ENCODE data around the gene AMH.
"Not testable (repeated sequence)": the region's sequence is repeated elsewhere in the genome, so short reads cannot be mapped to it uniquely, and the experiment has no call there.

AMH gene

GRCh38 chr19:2249010-2249866 is at the start of gene AMH:
TSS of gene AMH (plus strand) at chr19:2249323. CDS start at chr19:2249333, 10 bp downstream.
- DNase-seq: no peak

DNA sequence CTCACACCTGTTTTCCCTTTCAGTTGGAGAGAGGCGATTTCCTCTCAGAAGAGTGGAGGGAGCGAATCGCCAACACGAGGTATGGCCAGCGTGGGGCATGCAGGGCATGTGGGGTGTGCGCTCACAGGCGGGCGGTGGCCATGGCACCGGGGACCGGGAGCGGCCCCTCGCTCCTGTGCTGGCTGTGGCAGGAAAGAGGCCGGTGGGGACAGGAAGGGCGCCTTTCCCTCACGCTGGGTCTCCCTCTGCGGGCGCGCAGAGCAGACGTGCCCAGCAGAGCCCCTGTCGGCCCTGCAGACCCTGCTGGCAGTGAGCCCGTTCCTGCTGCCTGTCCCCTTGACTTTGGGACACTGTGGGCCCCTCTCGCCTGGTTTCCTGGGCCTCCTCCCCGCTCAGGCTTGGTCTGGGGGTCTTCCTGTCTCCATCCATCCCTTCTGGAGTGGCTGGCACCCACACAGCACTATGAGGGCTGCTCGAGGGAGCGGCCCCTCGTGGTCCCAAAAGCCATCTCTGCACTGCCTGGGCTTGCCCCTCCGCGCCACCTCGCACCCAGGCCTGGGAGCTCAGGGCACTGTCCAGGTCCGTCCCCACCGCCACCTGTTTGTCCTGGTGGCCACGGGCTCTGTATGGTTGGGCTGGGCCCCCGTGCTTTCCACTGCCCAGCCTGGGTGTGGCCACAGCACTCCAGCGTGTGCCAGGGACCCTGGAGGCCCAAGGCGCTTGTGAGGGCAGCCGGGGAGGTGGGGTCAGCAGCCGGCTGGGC is 49.1 kb upstream of the AMH start:
- no peak for DNase-seq

DNA sequence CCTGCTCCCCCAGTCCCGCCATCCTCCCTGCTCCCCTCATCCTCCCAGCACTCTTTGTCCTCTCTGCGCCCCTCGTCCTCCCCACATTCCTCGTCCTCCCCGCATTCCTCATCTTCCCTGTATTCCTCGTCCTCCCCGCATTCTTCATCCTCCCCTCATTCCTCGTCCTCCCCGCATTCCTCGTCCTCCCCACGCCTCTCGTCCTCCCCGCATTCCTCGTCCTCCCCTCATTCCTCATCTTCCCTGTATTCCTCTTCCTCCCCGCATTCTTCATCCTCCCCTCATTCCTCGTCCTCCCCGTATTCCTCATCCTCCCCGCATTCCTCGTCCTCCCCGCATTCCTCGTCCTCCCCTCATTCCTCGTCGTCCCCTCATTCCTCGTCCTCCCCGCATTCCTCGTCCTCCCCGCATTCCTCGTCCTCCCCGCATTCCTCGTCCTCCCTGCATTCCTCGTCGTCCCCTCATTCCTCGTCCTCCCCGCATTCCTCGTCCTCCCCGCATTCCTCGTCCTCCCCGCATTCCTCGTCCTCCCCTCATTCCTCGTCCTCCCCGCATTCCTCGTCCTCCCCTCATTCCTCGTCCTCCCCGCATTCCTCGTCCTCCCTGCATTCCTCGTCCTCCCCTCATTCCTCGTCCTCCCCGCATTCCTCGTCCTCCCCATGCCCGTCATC is 48.4 kb upstream of the AMH start:
- not testable (repeated sequence) for DNase-seq

GRCh38 chr19:2201473-2202148 is 47.5 kb upstream of the AMH start:
- no peak for DNase-seq

DNA sequence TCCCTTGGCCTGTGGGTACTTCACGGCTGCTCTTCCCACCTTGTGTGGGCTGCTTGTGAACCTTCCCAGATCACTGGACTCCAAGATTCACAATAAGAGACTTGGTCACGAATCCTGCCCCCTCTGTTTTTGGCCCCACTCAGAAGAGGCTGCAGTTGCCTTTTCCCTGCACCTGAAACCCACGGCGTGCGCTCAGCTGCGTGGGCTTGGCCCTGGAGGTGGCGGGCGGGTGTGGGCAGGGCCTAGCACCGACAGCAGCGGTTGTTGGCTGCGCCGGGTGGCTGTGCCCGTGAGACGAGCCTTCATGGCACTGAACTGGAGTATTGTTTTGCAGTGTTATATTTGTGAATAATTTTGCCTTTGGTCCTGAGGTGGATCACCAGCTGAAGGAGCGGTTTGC is 46.8 kb upstream of the AMH start:
- DNase-seq: no peak

- DNase-seq: no peak
Measured at GRCh38 chr19:2207008-2207407, 42.1 kb upstream of the AMH start.

GRCh38 chr19:2207991-2208860 is 40.9 kb upstream of the AMH start:
- DNase-seq: no peak

GRCh38 chr19:2208975-2209374 is 40.1 kb upstream of the AMH start:
- no peak for DNase-seq

DNA sequence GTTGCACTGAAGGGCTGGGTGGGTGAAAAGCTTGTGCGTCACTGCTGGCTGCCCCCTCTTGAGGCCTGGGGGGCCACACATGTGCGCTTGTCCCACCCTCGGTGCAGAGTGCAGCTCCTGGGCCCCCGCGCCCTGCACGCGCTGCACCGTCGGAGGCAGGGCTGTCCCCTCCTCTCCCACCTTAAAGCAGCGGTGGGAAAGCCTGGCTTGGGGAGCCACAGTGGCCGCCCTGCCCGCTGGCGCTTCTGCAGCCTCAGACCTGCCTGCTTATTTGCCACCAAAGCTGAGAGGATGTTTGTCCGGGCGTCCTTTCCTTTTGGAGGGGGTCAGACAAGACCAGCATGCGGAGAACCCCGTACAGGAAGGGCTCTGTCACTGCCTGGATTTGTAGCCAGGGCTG is 39.7 kb upstream of the AMH start:
- no peak for DNase-seq

GRCh38 chr19:2210206-2210605 is 38.9 kb upstream of the AMH start:
- DNase-seq: no peak

DNA sequence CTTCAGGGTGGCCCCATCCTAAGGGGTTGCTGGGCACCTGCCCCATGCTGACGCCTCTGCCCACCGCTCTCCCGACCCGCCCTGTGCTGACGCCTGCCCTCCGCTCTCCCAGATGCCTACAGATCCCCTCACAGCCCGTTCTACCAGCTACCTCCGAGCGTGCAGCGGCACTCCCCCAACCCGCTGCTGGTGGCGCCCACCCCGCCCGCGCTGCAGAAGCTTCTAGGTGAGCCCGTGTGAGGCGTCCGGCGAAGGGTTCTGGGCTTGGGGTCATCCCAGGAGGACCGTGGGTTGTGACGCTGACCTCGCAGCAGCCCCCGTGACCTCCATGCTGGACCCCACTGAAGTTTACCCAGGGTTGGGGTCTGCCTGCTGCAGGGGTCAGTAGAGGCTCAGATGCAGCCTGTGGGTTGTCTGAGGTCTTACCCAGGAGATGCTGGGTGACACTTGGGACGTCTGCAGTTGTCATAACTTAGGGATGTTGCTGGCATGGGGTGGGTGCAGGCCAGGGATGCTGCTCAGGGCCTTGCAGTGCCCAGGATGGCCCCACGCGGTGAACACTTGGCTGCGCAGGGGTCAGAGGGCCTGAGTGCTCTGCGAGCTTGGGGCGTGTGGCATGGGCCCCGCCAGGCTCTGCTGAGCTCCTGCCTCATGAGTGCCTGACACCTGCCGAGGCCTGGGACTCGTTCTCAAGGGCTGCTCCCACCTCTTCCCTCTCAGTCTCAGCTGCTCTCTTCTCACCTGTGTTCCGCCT is 38.0 kb upstream of the AMH start:
- DNase-seq: no peak

DNA sequence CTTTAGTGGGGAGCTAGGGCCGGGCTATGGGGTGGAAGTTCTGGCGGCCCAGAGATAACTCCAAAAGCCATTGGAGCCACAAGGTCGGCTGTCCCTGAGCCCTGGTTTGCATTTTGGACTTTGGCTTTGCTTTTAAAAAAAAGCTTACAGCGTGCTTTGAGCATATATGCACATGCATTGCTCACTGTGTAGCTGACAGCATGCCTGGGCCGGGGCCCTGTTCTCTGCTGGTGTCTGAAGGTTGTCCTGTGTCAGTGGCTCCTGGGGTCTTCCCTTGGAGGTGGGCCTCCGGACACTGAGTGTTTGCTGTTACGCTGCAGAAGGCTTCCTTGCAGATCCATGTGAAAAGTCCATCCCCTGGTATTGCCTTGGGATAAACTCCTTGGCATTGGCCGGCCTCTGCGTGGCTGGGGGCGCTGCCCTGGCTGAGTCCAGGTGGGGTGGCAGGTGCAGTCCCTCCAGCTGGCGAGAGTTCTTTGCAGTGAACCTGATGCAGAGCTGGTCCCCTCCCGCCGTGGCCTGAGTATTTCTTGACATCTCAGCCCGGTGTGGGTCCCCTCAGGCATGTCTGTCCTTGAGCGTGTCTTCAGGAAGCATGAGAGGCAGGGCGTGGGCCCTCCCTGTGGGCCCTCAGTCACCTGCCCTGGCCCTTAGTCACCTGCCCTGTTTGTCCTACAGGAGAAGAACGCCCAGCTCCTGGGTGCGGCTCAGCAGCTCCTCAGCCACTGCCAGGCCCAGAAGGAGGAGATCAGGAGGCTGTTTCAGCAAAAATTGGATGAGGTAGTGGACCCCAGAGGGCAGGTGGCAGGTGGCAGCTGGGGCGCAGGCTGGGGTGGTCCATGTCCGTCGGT is 36.0 kb upstream of the AMH start:
- no peak for DNase-seq

GRCh38 chr19:2213799-2214198 is 35.3 kb upstream of the AMH start:
- DNase-seq: no peak

DNA sequence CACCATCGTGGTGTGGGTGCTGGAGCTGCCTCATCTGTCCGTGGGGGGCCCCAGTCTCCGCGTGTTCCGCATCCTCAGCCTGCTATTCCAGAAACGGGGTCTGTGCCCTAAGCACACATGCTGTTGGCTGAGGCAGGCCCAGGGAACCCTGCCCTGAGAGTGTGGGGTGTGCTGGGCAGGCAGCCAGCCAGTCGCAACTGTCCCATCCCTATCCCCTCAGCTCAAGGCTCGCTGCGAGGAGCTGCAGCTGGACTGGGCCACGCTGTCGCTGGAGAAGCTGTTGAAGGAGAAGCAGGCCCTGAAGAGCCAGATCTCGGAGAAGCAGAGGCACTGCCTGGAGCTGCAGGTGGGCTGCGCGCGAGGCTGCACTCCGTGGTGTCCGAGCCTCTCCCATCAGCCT is 34.9 kb upstream of the AMH start:
- DNase-seq: no peak

- no peak for DNase-seq
Measured at GRCh38 chr19:2215281-2215751, 33.8 kb upstream of the AMH start.

GRCh38 chr19:2216361-2217225 is 32.5 kb upstream of the AMH start:
- DNase-seq: no peak

DNA sequence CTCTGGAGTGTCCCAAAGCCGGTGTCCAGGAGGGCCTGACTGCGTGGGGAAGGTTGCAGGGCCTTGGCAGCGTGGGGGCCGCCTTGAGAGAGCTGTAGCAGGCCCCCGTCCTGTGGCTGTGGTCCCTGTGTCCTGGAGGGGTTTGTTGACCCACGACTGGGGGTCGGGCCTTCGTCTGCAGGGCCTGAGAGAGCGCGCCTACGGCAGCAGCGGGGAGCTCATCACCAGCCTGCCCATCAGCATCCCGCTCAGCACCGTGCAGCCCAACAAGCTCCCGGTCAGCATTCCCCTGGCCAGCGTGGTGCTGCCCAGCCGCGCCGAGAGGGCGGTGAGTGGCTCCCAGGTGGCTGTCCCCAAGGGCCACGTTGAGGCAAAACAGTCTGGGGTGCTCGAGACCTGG is 31.5 kb upstream of the AMH start:
- DNase-seq: no peak

- no peak for DNase-seq
Measured at GRCh38 chr19:2219726-2220125, 29.4 kb upstream of the AMH start.

- no peak for DNase-seq
Measured at GRCh38 chr19:2221250-2221831, 27.8 kb upstream of the AMH start.

Measured in NCI-H1092 (cell line).